Epidermal melanocyte (primary cell): ENCODE results near the gene YAF2.
"Not testable (repeated sequence)": the region's sequence is repeated elsewhere in the genome, so short reads cannot be mapped to it uniquely, and the experiment has no call there.

Source experiments
- DNase-seq: peaks from one replicate; pipeline ENCODE4 v3.0.0; 2011; ENCODE audit warnings: low spot score; ENCODE audit not compliant: insufficient read length

The YAF2 gene

GRCh38 chr12:42196723-42197603, 41.1 kb downstream of the YAF2 start:
- DNase-seq, result no peak

GRCh38 chr12:42192686-42193085, 45.4 kb downstream of the YAF2 start:
- DNase-seq, result no peak

- DNase-seq, result no peak
These were observed 45.8 kb downstream of the YAF2 start for GRCh38 chr12:42192258-42192657.

- no peak for DNase-seq
These were observed 47.7 kb downstream of the YAF2 start for GRCh38 chr12:42190376-42190775.

- not testable (repeated sequence) for DNase-seq
These were observed 49.8 kb downstream of the YAF2 start for GRCh38 chr12:42188275-42188674.

- no peak for DNase-seq
These were observed 50.2 kb downstream of the YAF2 start for GRCh38 chr12:42187799-42188198.

GRCh38 chr12:42186793-42187192, 51.3 kb downstream of the YAF2 start:
- no peak for DNase-seq

GRCh38 chr12:42182394-42182793, 55.7 kb downstream of the YAF2 start:
- DNase-seq, result no peak

- DNase-seq, result peak; percentile 18
These were observed 57.0 kb downstream of the YAF2 start for GRCh38 chr12:42180990-42181596.

- no peak for DNase-seq
These were observed 59.9 kb downstream of the YAF2 start for GRCh38 chr12:42178101-42178500.

- DNase-seq, result no peak
These were observed 63.1 kb downstream of the YAF2 start for GRCh38 chr12:42174978-42175377.

- DNase-seq, result no peak
These were observed 64.0 kb downstream of the YAF2 start for GRCh38 chr12:42173961-42174521.

GRCh38 chr12:42172441-42173210, 65.4 kb downstream of the YAF2 start:
- no peak for DNase-seq

GRCh38 chr12:42167711-42168110, 70.3 kb downstream of the YAF2 start:
- no peak for DNase-seq

- no peak for DNase-seq
These were observed 71.5 kb downstream of the YAF2 start for GRCh38 chr12:42166501-42166900.

- DNase-seq, result no peak
These were observed 74.1 kb downstream of the YAF2 start for GRCh38 chr12:42163913-42164312.

GRCh38 chr12:42162965-42163364, 75.1 kb downstream of the YAF2 start:
- no peak for DNase-seq

GRCh38 chr12:42162193-42162592, 75.9 kb downstream of the YAF2 start:
- no peak for DNase-seq

- DNase-seq, result no peak
These were observed 76.5 kb downstream of the YAF2 start for GRCh38 chr12:42161529-42161928.

- DNase-seq, result no peak
These were observed 81.8 kb downstream of the YAF2 start for GRCh38 chr12:42156232-42156631.

- no peak for DNase-seq
These were observed 92.4 kb downstream of the YAF2 start for GRCh38 chr12:42145552-42146215.
